NCI-H1105 treated with DMSO at 0.1 percent for 48 hours (cell line): ENCODE results near the gene LIF.

Source experiments
- DNase-seq: peaks from one replicate; lab custom pipeline; 2025; lab: John Stamatoyannopoulos, UW

The LIF gene

GRCh38 chr22:30245985-30246813 lies at the start of gene LIF:
LIF (minus strand) TSS chr22:30246759; CDS start chr22:30246695, 64 bp downstream.
- DNase-seq, result peak; percentile 5

DNA sequence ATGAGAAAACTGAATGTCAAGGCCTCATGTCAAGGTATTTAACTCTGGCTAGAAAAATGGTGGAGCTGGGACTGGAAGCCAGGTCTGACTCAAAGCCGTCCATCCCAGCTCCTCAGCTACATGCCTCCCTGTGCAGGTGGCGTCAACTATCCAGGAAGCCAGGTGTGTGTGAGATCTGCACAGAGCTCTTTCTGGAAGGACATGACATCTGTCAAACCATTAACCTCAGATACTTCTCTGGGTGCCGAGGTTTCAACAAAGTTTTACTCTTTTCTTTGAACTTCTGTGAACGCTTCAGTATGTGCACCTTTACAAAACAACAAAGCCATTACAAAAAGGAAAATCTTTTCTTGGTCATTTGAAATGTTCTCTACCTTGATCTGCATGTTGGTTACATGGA lies 49.8 kb upstream of the LIF start:
- no peak for DNase-seq

DNA sequence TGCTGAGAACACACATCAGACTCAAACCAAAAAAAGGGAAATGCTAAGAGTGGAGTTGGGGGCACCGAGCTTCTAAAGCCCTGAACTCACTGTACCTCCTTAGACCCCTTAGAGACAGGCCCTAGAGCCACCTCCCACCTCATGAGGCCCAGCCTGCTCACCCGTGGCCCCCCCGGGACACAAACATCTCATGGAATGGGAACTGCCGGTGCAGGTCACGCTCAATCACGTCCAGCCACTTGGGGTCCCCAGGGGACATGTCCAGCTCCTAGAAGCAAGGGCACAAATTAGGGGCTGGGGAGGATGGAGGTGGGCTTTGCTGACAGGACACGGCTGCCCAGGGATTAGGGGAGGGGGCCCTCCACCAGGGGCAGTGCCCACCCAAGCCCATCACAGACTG lies 49.0 kb upstream of the LIF start:
- no peak for DNase-seq

- no peak for DNase-seq
Observed at GRCh38 chr22:30294830-30295229, 48.3 kb upstream of the LIF start.

DNA sequence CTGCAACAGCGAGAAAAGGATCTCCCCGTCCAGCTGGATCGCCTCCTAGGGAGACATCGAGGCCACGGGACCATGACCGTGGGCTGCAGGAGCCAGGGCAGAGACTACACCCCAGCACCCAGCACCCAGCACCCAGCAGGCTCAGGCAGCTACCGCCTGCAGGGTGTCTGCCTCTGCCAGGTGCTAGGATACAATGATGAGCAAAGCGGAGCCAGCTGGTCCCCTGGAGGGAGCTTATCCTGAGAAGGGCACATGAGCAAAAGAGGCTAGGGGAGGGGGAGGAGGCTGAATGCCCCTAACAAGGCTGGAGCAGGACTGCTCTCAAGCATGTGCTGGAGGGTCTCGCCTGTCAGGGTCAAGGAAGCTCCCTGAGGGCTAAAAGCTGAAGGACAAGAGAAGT lies 47.5 kb upstream of the LIF start:
- DNase-seq, result no peak

DNA sequence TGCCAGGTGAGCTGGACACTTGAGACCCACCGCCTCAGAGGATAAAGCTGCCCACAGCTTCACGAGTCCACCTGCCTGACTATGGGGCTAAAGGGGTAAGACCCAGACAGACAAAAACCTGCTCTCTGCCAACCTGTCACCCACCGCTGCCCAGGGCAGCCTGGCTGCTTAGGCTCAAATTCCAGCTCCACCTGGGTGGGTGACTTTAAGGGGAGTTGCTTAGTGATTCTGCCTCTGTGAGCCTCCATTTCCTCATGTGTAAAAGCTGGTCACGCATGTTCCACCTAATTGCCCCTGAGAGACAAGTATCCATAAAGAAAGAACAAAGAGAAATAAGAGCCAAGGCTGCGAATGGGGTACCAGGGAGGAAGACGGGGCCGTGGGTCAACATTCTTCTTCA lies 46.5 kb upstream of the LIF start:
- no peak for DNase-seq

- no peak for DNase-seq
Observed at GRCh38 chr22:30292069-30292970, 45.8 kb upstream of the LIF start.

DNA sequence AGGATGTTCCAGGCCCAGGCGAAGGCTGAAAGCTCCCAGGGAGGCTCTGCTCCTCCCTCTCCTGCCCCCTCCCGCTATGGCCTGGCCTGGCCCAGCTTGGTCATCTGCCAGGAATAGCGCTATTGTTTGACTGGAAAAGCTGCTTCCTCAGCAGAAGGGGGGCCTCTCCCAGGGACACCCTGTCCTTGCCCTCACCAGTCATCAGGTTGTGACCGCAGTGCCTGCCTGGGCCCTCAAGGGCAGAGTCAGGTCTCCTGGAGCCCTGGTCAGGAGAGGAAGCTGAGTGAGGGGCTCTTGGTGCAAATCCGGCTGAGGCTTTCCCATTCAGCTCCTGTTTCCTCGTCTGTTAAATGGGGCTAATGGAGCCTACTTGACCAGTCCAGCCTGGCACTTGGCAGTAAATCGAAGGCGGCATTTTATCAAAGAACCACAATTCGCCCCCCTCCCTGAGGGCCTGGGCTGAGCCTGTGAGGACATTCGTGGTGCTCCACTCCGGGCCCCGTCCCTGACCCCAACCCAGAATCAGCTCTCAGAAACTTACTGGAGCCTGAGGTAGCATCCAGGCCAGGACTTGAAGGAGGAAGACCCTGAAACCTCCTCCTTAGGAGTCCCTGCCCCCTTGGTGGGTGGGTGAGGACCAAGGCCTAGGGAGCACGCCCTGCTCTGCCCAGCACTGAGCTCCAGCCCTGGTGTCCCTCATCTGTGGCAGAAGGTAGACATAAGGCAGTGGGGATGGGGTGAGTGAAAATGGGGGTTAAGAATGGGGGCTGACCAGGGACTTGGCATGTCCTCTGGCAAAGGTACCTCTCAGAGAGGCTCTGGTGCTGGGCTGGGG lies 44.7 kb upstream of the LIF start:
- DNase-seq, result peak; percentile 20

- no peak for DNase-seq
Observed at GRCh38 chr22:30290342-30291057, 43.9 kb upstream of the LIF start.

DNA sequence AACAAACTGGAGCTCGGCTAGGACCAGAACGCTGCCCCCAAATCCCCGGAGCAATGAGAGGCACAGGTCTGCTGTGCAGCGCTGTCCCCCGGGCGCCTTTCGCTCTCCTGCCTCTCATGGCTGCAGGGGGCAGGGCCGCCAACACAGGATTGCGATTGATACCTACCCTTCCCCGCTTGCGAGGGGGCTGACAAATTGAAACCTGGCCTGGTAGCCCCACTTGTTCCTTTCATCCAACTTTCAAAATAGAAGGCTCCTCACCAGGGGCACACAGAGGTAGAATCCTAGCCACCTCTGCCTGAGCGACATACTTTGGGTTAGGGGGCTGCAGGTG lies 43.4 kb upstream of the LIF start:
- DNase-seq, result no peak

- peak; percentile 95 for DNase-seq
Observed at GRCh38 chr22:30289141-30289979, 42.8 kb upstream of the LIF start, which contains the start of gene CASTOR1. CASTOR1 (minus strand) TSS chr22:30289505; CDS start chr22:30289497, 8 bp downstream.

- no peak for DNase-seq
Observed at GRCh38 chr22:30288419-30289140, 42.0 kb upstream of the LIF start.

DNA sequence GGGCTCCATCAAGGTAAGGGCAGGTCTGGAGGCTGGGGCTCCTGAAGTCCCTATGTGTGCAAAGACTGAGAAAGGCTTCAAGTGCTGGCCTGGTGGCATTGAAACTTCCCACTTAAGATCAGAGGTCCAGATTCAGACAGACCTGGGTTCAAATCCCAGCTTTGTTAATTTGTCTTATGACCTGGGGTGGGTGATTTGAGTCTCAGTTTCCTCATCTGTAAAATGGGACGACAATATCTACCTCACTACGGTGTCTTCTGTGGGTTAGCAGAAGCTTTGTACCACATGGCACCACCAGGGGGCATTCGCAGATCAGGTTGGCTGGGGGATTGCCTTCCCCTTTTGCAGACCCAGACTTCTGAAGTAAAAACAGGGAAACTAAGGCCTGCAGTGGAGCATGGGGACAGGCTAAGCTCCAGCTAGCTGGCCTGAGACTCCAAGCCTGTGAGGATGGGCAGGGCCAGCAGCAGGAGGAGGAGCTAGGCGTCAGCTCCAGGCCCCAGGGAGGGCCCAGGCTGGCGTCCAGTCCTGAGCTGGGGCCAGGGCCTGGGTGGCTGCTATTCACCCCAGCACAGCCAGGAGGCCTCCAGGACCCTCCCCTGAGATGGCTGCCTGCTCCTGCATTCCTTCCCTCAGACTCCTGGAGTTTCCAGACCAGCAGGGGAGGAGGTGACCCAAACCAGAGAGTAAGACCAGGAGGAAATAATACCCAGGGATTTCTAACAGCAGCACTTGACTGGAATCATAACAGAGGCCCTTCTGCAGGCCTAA lies 41.3 kb upstream of the LIF start:
- no peak for DNase-seq

DNA sequence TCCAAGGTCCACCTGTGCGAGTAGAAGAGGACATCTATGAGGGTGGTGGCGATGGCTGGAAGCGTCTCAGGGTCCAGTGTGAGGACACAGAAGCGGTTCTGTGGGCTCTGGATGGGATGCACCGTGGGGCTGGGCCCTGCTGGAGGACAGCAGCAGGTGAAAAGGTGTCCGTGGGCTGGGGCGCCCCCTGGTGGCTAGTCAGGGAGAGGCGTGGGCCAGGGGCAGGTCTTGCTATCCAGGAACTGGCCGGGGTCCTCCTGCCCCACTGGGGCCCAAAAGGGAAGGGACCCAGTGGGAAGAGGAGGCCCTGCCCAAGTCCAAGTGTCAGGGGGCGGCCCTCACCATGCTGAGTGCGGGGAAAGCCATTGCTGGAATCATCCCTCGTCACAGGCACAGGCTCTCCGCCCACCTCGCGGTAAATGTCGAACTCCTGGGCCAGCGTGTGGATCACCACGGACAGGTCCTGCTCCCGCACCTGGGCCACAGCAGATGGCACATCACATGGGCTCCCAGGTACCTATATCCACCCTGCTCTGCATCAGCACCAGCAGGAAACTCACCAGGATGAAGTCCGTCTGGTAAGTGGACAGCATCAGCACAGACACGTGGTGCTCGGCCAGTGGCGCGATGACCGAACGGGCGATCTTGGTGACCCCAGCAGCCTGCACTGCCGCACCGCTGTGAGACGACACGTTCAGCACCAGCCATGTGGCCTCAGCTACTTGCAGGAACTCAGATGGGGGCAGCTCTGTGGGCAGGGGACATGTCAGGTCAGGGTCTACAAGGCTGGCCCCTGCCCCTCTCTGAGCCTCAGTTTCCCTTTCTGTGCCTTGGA lies 40.5 kb upstream of the LIF start:
- peak; percentile 26 for DNase-seq

DNA sequence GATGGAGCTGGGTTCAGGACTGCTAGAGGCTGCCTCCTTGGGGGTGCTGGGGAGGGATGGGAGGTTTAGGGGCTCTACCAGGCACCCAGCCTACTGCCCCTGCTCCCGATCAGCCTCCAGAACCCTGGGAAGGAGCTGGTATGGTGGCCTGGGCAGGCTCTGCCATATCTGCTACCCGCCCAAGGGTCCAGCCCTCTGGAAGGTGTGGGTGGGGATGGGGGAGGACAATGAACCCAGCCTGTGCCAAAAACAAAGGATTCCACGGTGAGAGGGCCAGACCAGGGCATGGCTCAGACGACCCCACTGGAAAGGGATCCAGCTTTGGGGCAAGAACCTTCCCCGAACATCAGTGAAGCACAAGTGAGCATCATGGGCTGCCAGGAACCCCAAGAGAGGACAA lies 39.8 kb upstream of the LIF start:
- DNase-seq, result no peak

GRCh38 chr22:30285846-30286200 lies 39.3 kb upstream of the LIF start:
- no peak for DNase-seq

GRCh38 chr22:30285176-30285845 lies 38.8 kb upstream of the LIF start:
- no peak for DNase-seq

- no peak for DNase-seq
Observed at GRCh38 chr22:30284666-30285065, 38.1 kb upstream of the LIF start.
